Measurements from ENCODE around the gene KRT31.
"Not testable (repeated sequence)": the region's sequence is repeated elsewhere in the genome, so short reads cannot be mapped to it uniquely, and the experiment has no call there.

KRT31 gene

GRCh38 chr17:41417576-41418015, 20.2 kb upstream of the KRT31 start:
- no peak for DNase-seq (ENCODE audit: low spot score)

DNA sequence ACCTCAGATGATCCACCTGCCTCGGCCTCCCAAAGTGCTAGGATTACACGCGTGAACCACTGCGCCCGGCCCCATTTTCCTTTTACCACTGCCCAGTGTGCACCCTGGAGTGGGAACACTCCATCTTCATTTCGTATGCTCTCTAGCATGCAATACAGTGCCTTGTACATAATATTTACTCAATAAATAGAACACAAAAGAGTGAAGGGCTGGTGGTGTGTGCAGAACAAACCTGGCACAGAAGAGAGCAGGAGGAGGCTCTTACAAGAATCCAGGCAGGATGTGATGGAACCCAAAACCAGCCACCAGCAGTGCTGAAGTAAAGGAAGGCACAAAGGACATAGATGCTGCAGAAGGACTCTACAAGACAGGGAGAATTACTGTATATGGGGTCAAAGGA, 19.7 kb upstream of the KRT31 start:
- no peak for DNase-seq (ENCODE audit: low spot score)

DNA sequence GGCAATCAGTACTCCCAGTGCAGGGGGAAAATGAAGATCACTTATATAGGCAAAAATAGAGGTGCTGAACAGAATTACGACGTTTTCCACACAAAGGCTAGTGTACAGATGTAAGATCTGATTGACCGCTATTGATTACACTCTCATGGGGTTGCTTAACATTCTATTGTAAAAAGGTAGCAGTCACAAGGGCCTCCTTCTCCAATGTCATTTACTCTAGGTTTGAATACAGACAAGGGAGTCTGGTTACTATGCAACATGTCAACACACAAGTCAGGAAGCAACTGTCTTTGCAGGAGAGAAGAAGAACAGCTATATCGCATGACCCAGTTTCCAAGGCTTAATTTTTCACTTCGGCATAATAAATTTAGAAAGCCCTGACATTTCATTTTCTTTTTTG, 19.1 kb upstream of the KRT31 start:
- no peak for DNase-seq (ENCODE audit: low spot score)

DNA sequence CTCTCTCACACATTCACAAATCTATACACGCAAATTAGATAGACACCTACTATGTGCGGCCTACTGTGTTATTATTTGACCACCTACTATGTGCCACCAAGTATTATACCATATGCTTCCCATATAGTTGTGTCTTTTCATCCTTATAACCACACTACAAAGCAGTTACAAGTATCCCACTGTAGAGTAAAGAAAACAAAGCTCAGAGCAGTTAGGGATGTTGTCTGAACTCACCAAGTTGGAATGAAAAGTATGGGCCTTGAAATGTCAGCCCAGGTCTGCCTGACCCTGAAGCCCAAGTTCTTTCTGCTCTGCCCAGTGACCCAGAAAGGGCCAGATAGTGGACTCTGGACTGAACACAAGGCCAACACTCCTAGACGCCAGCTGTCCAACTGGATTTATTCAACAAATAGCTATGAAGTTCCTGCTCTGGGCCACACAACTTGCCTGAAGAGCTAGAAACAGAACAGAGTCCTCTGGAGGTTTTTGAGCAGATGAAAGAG, 18.5 kb upstream of the KRT31 start:
- DNase-seq (ENCODE audit: low spot score), result peak; percentile 60

DNA sequence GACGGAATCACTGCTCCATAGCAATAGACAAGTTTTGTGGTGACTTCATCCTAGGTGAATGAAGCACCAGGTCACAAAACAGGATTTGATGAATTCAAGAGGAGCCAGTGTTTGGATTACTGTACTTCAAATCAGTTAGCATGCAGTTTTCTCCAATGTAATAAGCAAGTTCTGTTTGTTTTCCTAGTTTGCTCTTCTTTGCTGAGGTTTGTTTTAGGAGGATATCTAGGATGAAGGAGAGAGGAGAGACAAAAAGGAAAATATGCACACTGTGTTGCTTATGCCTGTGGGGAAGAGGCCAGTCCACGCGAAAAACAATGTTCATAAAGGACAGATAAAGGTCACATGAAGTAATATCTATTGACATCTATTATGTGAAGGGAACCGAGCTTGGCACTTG, 18.0 kb upstream of the KRT31 start:
- no peak for DNase-seq (ENCODE audit: low spot score)

DNA sequence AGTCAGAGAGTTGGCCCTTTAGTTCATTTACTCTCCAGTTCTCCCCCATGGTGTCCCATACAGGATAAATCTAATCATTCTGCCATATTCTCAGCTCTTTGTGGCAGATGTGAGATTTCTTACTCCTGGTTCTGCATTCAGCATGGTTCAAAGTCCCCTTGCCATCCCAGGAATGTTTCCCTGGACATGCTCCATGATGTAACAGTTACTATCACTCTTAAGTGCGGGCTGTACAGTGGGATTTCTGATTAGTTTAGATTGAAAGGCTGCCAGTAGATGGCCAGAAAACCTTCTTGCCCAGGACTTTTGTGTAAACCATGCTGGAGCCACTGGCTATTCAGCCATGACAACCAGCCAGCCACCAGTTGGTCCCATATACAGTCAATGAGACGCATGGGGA, 16.6 kb upstream of the KRT31 start:
- DNase-seq (ENCODE audit: low spot score), result no peak

DNA sequence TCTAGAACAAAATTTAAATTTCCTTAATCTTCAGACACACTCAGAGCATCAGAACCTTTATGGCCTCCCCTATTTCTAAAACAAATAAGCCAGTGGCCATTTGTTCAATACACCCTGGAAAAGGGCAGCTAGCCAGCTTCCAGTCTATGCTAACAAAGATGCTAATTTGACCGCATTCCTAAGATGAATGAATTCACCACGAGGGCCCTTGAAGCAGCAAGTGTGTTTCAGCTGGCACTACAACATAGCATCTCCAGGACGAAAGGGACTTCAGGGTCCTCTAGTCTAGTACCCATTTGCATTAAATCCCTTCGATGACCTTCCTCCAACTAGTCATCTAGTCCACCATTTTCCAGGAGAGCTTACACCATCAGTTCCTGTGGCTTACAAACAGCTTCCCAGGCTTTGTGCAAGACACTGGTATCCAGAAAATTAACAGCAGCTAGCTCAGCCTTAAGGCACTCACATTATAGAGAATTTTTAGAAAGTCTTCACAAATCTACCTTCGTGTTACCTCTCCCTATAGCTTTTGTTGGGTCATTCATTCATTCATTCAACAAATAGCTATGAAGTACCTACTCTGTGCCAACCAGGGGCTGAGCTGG, 16.0 kb upstream of the KRT31 start:
- DNase-seq (ENCODE audit: low spot score), result no peak

GRCh38 chr17:41411072-41411840, 13.8 kb upstream of the KRT31 start:
- no peak for DNase-seq (ENCODE audit: low spot score)

GRCh38 chr17:41407226-41407625, 9.8 kb upstream of the KRT31 start:
- DNase-seq (ENCODE audit: low spot score), result no peak

DNA sequence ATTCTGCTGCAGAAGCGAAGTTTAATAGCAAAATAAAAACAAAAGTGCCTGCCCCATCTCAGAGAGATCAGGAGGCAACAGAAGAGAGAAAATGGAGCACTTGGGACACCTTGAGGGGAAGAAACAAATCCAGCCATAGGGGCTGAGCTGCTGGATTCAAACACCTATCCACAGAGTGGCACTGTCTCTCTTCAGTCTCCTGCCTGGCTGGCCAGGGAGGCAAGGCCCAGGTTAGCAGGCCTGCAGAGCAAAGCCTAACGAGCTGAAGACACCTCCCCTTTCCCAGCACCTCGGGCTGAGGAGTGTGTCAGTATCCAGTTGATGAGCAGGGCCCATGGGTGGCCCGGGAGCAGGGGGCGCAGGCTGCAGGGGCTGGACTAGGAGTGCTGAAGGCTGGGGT, 8.8 kb upstream of the KRT31 start:
- no peak for DNase-seq (ENCODE audit: low spot score)

DNA sequence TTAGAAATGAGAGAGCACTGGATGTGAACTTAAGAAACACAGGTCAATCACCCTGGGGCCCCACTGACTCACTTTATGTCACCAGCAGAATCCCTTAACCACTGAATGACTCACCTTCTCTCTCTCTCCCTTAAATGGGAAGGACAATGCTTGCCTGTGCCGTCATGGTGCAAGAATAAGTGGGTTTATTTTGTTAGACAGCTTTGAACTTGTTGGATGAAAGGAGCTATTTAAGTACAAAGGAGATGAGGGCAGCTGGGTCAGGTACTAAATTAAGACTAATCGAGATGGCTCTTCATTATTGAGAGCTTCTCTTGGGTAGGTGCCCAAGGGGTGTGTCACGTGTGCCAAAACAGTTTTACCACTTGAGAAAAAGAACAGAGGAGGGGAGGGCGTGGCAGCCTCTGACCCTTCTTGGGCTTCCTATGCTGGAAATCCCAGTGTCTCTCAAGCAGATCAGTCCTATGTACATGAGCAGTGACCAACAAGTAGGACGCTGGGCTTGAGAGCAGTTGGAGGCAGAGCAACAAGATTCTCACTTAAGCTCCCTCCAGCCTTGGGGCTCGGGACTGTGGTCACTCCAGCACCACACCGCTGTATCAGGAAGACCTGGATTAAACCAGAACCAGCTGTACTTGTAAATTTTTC, 6.7 kb upstream of the KRT31 start:
- peak; percentile 82 for DNase-seq (ENCODE audit: low spot score)

GRCh38 chr17:41403404-41404023, 6.1 kb upstream of the KRT31 start:
- DNase-seq (ENCODE audit: low spot score), result no peak

- no peak for DNase-seq (ENCODE audit: low spot score)
Observed at GRCh38 chr17:41402161-41402560, 4.8 kb upstream of the KRT31 start.

- no peak for DNase-seq (ENCODE audit: low spot score)
Observed at GRCh38 chr17:41396340-41396739, 1.1 kb downstream of the KRT31 start.

DNA sequence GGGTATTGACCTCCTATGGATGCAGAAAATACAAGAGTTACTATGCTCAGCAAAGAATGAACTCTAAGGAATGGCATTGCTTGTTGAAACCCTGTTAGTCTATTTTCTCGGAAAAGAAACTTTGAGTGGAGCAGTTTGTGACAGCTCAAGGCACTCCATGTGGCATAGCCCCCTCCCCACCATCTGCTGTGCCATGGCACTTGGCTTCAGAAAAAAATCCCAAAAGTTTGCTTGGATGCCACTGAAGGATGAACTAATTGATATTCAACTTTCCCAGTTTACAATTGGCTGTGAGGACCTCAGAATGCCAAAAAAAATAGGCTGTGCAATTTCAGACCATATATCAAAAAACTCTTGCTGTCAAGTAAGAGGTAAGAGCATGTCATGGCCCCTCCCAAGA, 1.8 kb downstream of the KRT31 start:
- DNase-seq (ENCODE audit: low spot score), result no peak

- not testable (repeated sequence) for DNase-seq (ENCODE audit: low spot score)
Observed at GRCh38 chr17:41395044-41395443, 2.4 kb downstream of the KRT31 start.

DNA sequence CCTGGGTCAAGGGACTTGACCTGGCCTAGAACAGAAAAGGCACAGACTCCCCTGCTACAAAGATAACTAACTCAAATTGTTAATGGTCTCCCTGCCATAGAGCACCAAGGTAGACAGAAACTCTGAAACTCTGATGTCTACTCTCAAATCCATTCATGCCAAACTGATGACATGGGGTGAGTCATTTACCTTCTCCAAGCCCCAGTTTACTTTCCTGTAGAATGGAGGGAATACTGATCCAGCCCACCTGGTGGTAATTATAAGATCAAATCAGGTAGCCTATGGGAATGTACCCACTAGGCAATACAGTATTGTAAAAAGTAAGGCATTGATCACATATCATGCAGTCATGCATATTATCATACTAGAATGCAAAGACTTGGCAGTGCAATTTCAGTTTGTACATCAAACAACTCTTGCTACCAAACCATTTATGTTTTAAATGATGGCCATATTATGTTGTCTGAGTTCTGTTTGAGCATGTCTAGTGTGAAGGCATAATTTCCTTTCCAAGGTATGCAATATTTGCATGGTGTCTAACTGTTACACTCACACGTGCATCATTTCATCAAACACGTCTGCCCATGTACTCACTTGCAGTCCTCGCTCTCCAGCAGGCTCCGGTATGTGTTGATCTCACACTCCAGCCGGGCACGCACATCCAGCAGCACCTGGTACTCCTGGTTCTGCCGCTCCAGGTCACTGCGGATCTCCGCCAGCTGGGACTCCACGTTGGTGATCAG, 3.0 kb downstream of the KRT31 start:
- DNase-seq (ENCODE audit: low spot score), result no peak

DNA sequence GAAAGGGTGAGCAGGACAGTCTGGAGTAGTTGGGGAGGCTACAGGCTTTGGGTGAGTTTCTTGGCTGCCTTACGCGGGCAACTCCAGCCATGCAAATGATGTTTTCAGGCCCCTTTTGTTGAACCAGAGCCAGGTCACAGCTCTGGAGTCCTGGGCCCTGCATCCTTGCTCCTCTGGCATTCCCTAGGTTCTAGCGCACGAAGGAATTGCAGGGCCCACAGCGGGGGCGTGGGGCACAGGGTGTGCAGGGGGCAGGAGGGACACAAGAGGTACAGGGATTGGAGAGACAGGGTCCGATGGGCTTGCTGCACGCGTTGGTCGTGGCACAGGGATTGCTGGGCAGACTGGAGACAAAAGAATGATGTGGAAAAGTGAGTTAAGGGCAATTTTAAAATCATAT, 3.6 kb downstream of the KRT31 start:
- DNase-seq (ENCODE audit: low spot score), result no peak

DNA sequence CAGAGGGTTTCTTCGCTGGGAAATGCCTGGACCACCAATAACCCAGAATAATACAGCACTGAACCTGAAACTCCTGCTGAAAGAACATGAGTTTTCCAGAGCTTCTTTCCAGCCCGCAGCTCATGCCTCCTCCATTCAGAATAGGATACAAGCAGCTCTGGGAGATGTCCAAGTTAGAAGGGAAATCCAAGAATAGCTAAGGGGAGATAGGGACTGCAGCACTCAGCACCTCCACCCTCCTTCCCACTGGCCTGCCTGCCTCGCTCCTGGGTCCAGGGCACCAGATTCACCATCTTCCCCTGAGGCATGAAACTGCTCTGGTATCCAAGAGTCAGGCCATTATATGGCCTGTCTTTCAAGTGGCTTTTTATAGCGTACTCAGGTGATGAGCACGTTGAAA, 4.1 kb downstream of the KRT31 start:
- no peak for DNase-seq (ENCODE audit: low spot score)

DNA sequence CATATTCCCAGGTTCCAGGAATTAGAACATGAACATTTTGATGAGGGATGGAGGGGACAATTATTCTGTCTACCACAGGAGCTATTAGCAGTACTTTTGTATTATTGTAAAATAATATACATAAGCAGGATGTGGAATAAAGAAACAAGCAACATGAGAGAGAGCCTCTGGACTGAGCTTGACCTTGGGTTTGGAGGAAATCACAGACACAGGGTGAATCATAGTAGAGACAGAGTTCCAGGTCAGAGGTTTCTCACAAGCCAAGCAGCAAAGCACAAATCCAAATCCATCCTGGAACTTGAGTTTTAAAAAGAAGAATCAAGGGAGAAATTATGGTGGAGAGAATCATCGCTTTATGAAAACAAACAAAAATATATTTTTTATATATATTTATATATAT, 5.1 kb downstream of the KRT31 start:
- DNase-seq (ENCODE audit: low spot score), result peak; percentile 47

DNA sequence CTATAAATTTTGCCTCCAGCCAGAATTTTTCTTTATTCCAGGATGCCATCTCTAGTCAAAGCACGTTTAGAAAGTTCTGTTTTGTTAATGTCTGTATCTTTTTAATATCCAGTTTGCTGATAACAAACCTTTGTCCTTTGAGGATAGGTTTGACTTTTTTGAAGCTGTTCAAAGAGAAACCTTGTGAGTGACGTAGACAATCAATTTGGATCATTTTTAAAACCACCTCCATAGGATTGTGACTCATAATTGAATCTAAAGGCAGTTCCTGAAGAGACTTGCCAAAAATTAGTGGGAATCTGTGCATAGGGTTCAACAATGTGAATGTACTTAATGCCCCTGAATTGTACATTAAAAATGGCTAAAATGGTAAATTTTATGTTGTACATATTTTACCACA, 5.9 kb downstream of the KRT31 start:
- DNase-seq (ENCODE audit: low spot score), result no peak

GRCh38 chr17:41390411-41390938, 6.9 kb downstream of the KRT31 start:
- no peak for DNase-seq (ENCODE audit: low spot score)
